NCI-H2196 (cell line): ENCODE data around the gene PSME4.
"Not testable (repeated sequence)": the region's sequence is repeated elsewhere in the genome, so short reads cannot be mapped to it uniquely, and the experiment has no call there.

Experiments
- DNase-seq: peaks from one replicate; lab custom pipeline; 2025; ENCODE audit not compliant: unreplicated experiment; lab: John Stamatoyannopoulos, UW

The PSME4 gene

GRCh38 chr2:53848062-53848461 lies 122.7 kb downstream of the PSME4 start:
- no peak for DNase-seq

GRCh38 chr2:53843595-53843994 lies 127.2 kb downstream of the PSME4 start:
- no peak for DNase-seq

- DNase-seq: no peak
These were observed 127.9 kb downstream of the PSME4 start for GRCh38 chr2:53842891-53843290.

- not testable (repeated sequence) for DNase-seq
These were observed 129.1 kb downstream of the PSME4 start for GRCh38 chr2:53841651-53842050.

- no peak for DNase-seq
These were observed 130.2 kb downstream of the PSME4 start for GRCh38 chr2:53840580-53840979.

- DNase-seq: not testable (repeated sequence)
These were observed 140.9 kb downstream of the PSME4 start for GRCh38 chr2:53829980-53830290.

- no peak for DNase-seq
These were observed 141.4 kb downstream of the PSME4 start for GRCh38 chr2:53829273-53829979.

- DNase-seq: no peak
These were observed 142.5 kb downstream of the PSME4 start for GRCh38 chr2:53828331-53828730.

GRCh38 chr2:53827398-53828175 lies 143.2 kb downstream of the PSME4 start:
- no peak for DNase-seq

GRCh38 chr2:53826587-53827397 lies 144.0 kb downstream of the PSME4 start:
- no peak for DNase-seq

GRCh38 chr2:53826030-53826410 lies 144.8 kb downstream of the PSME4 start:
- no peak for DNase-seq

GRCh38 chr2:53823639-53824038 lies 147.2 kb downstream of the PSME4 start:
- not testable (repeated sequence) for DNase-seq

- DNase-seq: no peak
These were observed 149.0 kb downstream of the PSME4 start for GRCh38 chr2:53821810-53822209.

- DNase-seq: no peak
These were observed 150.1 kb downstream of the PSME4 start for GRCh38 chr2:53820711-53821110.

- DNase-seq: no peak
These were observed 150.7 kb downstream of the PSME4 start for GRCh38 chr2:53820048-53820447.

GRCh38 chr2:53819634-53820033 lies 151.2 kb downstream of the PSME4 start:
- no peak for DNase-seq

- DNase-seq: no peak
These were observed 151.8 kb downstream of the PSME4 start for GRCh38 chr2:53818854-53819435.
